Dendritic cell treated with granulocyte-macrophage colony-stimulating factor and Interleukin-4, amounts not matched to agents 40 ng/mL and 50 ng/mL, for 4 days (primary cell): Measurements from ENCODE around the gene NXF2B.
"Not testable (repeated sequence)": the region's sequence is repeated elsewhere in the genome, so short reads cannot be mapped to it uniquely, and the experiment has no call there.

ENCODE experiments used
- H3K27ac Mint-ChIP-seq: one replicate; pipeline ENCODE4 v1.8.0; 2022; ENCODE audit warnings: mild to moderate bottlenecking, mixed read lengths
- H3K27me3 Mint-ChIP-seq: one replicate; pipeline ENCODE4 v1.8.0; 2022; ENCODE audit warnings: mild to moderate bottlenecking, mixed read lengths
- H3K36me3 Mint-ChIP-seq: one replicate; pipeline ENCODE4 v1.8.0; 2022; ENCODE audit warnings: low read depth, mixed read lengths
- H3K4me1 Mint-ChIP-seq: one replicate; pipeline ENCODE4 v1.8.0; 2022; ENCODE audit warnings: low read depth, mixed read lengths
- H3K4me3 Mint-ChIP-seq: one replicate; pipeline ENCODE4 v1.8.0; 2022; ENCODE audit warnings: mild to moderate bottlenecking, moderate library complexity, mixed read lengths
- H3K9me3 Mint-ChIP-seq: one replicate; pipeline ENCODE4 v1.8.0; 2022; ENCODE audit warnings: mixed read lengths
- intact Hi-C: fragments of 100-400 bp; cut with micrococcal nuclease; formaldehyde crosslinking; loops from one replicate; pipeline ENCODE4 v1.15.0; 2022

Gene NXF2B

GRCh38 chrX:102439908-102440307 lies at the start of gene NXF2B:
Gene NXF2B, minus strand, starts transcription at chrX:102440008. Its CDS starts 59,972 bp downstream, at chrX:102380036.
- H3K36me3 Mint-ChIP-seq, H3K9me3 Mint-ChIP-seq, H3K4me1 Mint-ChIP-seq, H3K27ac Mint-ChIP-seq, H3K27me3 Mint-ChIP-seq, intact Hi-C loops, H3K4me3 Mint-ChIP-seq: not testable (repeated sequence)

- intact Hi-C loops, H3K4me3 Mint-ChIP-seq, H3K27ac Mint-ChIP-seq, H3K4me1 Mint-ChIP-seq, H3K9me3 Mint-ChIP-seq, H3K27me3 Mint-ChIP-seq, H3K36me3 Mint-ChIP-seq: not testable (repeated sequence)
These were observed 39.0 kb upstream of the NXF2B start for GRCh38 chrX:102478765-102479164.

GRCh38 chrX:102471762-102472220 lies 32.0 kb upstream of the NXF2B start, which contains the start of gene TCP11X2:
Gene TCP11X2, minus strand, starts transcription at chrX:102471812.
- H3K4me3 Mint-ChIP-seq, H3K27me3 Mint-ChIP-seq, H3K27ac Mint-ChIP-seq, H3K4me1 Mint-ChIP-seq, H3K9me3 Mint-ChIP-seq, H3K36me3 Mint-ChIP-seq, intact Hi-C loops: not testable (repeated sequence)

GRCh38 chrX:102470215-102470614 lies 30.4 kb upstream of the NXF2B start:
- H3K27me3 Mint-ChIP-seq, intact Hi-C loops, H3K4me3 Mint-ChIP-seq, H3K27ac Mint-ChIP-seq, H3K36me3 Mint-ChIP-seq, H3K9me3 Mint-ChIP-seq, H3K4me1 Mint-ChIP-seq: not testable (repeated sequence)

- H3K27ac Mint-ChIP-seq, H3K9me3 Mint-ChIP-seq, H3K36me3 Mint-ChIP-seq, H3K4me1 Mint-ChIP-seq, H3K4me3 Mint-ChIP-seq, H3K27me3 Mint-ChIP-seq, intact Hi-C loops: not testable (repeated sequence)
These were observed 18.8 kb upstream of the NXF2B start for GRCh38 chrX:102458615-102459014.

GRCh38 chrX:102414493-102414892 lies 25.3 kb downstream of the NXF2B start:
- H3K27me3 Mint-ChIP-seq, H3K27ac Mint-ChIP-seq, H3K36me3 Mint-ChIP-seq, H3K4me1 Mint-ChIP-seq, H3K4me3 Mint-ChIP-seq, intact Hi-C loops, H3K9me3 Mint-ChIP-seq: not testable (repeated sequence)

- no peak overlapping the region for H3K27ac Mint-ChIP-seq
- no peaks in the 10 kb centered on the region for H3K4me1 Mint-ChIP-seq
- H3K9me3 Mint-ChIP-seq = no peaks in the 10 kb centered on the region
- H3K4me3 Mint-ChIP-seq = no peak overlapping the region
- H3K36me3 Mint-ChIP-seq = no peaks in the 10 kb centered on the region
- no peaks in the 10 kb centered on the region for H3K27me3 Mint-ChIP-seq
- intact Hi-C loops = no loop called here
These were observed 93.9 kb downstream of the NXF2B start for GRCh38 chrX:102345916-102346315.

- intact Hi-C loops = no loop called here
- no peaks in the 10 kb centered on the region for H3K4me1 Mint-ChIP-seq
- H3K4me3 Mint-ChIP-seq = no peak overlapping the region
- no peak overlapping the region for H3K27ac Mint-ChIP-seq
- H3K36me3 Mint-ChIP-seq = no peaks in the 10 kb centered on the region
- H3K27me3 Mint-ChIP-seq = no peaks in the 10 kb centered on the region
- no peaks in the 10 kb centered on the region for H3K9me3 Mint-ChIP-seq
These were observed 97.9 kb downstream of the NXF2B start for GRCh38 chrX:102341867-102342266.

- Mint-ChIP-seq H3K4me1 (no peaks in the 10 kb centered on the region), H3K4me3 (no peak overlapping the region), H3K36me3 (no peaks in the 10 kb centered on the region), H3K27ac (no peak overlapping the region), H3K27me3 (no peaks in the 10 kb centered on the region), H3K9me3 (no peaks in the 10 kb centered on the region)
- intact Hi-C loops = no loop called here
These were observed 100.2 kb downstream of the NXF2B start for GRCh38 chrX:102339312-102340298.

- Mint-ChIP-seq H3K9me3 (no peaks in the 10 kb centered on the region), H3K27ac (no peak overlapping the region), H3K27me3 (no peaks in the 10 kb centered on the region), H3K4me1 (no peaks in the 10 kb centered on the region), H3K4me3 (no peak overlapping the region), H3K36me3 (no peaks in the 10 kb centered on the region)
- intact Hi-C loops = no loop called here
These were observed 101.6 kb downstream of the NXF2B start for GRCh38 chrX:102338162-102338561.
